Choroid plexus epithelial cell (primary cell): ENCODE measurements around the gene PDE4B.

Experiments
- DNase-seq: peaks from one replicate; pipeline ENCODE4 v3.0.0-alpha.2; 2010; ENCODE audit warnings: low read depth
- H3K4me3 ChIP-seq: 2 replicates; pipeline ENCODE4 v1.5.1; 2011; ENCODE audit warnings: low read depth, mild to moderate bottlenecking, control low read depth, low read length, moderate library complexity
- CTCF ChIP-seq: conservative IDR thresholded peaks from 2 replicates; pipeline ENCODE4 v1.5.1; 2011; ENCODE audit warnings: low read depth, mild to moderate bottlenecking, control low read depth, inconsistent platforms, low read length, moderate library complexity

PDE4B gene

DNA sequence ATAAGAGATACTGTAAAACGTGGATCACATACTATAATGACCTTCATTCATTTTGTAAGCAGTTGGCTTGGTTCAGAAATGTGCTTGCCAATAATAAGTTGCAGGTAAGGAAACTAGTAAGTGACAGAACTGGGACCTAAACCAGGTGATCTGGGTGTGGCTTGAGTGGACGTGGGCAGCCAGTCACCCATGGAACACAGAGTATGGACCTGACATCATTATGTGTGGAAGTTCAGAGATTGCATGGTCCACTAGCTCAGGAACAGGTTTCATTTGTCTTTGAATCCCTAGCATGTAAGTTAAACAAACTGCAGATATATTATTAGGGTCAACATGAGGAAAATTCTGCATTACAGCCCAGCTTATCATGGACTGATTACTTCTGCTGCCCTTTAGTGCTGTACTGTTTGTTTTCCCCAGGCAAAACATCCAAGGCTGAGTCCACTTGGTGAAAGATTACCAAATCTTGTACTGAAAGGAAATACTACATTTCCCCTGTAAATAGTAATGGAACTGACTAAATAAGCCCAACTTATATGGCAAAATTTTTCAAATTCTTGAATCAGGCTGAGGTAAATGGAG, 414.0 kb downstream of the PDE4B start:
- DNase-seq: peak; percentile 31
- no peak for TF ChIP-seq CTCF
- H3K4me3 ChIP-seq: no peak overlapping the region

- DNase-seq: peak; percentile 63
These were observed 414.8 kb downstream of the PDE4B start for GRCh38 chr1:66207484-66207883.

DNA sequence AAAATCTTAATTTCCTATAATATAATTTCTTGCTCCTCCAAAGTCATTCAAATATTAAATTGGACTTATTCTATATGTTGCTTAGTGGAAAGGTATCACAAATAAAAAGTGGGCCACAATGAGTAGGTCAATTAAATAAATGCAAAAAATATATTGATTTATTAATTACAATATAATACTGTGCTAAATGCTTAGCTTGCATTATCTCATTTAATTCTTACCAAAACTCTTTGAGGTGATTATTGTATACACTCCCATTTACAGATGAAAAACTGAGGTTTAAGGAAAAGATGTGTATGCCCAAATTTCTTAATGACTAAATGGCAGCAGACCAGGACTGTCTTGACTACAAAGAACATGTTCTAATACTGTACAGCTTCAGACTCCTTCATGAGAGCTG, 415.9 kb downstream of the PDE4B start:
- DNase-seq: no peak
- TF ChIP-seq CTCF: no peak
- H3K4me3 ChIP-seq: no peak overlapping the region

More at GRCh38 chr1:66207484-66207883, 414.8 kb downstream of the PDE4B start:
- TF ChIP-seq CTCF: no peak
- H3K4me3 ChIP-seq: no peak overlapping the region

- DNase-seq: peak; percentile 8
- TF ChIP-seq CTCF: no peak
- H3K4me3 ChIP-seq: no peak overlapping the region
These were observed 418.0 kb downstream of the PDE4B start for GRCh38 chr1:66210635-66211244.

DNA sequence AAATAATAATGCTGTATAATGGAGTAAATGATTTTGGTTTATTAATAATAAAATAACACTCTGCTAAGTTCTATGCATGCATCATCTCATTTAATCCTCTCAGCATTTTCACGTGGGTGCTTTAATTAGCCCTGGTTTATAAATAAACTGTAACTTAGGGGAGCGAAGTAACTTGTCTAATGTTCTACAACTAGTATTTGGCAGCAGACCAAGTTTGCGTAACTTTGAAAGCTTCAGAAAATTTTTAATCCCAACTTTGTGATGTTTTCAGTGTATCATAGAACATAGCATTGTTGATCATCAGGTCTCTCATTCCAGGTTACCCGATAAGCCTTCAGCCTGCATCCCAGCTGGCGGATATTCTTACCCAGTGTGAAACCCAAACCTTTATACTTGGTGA, 418.8 kb downstream of the PDE4B start:
- TF ChIP-seq CTCF: no peak
- peak; percentile 34 for DNase-seq
- no peak overlapping the region for H3K4me3 ChIP-seq

- DNase-seq: no peak
- no peak for TF ChIP-seq CTCF
- no peak overlapping the region for H3K4me3 ChIP-seq
These were observed 420.8 kb downstream of the PDE4B start for GRCh38 chr1:66213491-66213890.

- H3K4me3 ChIP-seq: no peak overlapping the region
- TF ChIP-seq CTCF: no peak
- peak; percentile 59 for DNase-seq
These were observed 422.2 kb downstream of the PDE4B start for GRCh38 chr1:66214901-66215300.
